WTC11 (cell line): ENCODE measurements around the gene SUDS3. TPM values are rescaled to one million over a fixed set of nuclear protein-coding genes. Genes with fewer than 3 reads are reported as not detected.

Experiments used
- ATAC-seq: fragments of 200-7000 bp; cut with Tn5 transposase; 2 replicates; pipeline ENCODE4 v1.10.0; 2021; ENCODE audit warnings: mild to moderate bottlenecking, moderate library complexity
- CTCF ChIA-PET: fragments of 300-600 bp; sonication (Branson Sonifier 250); formaldehyde crosslinking; loops from one replicate; lab custom pipeline; 2021; ENCODE audit warnings: antibody characterized with exemption; lab: Charles Lee
- POLR2A ChIA-PET: fragments of 350-600 bp; sonication (Branson Sonifier 250); formaldehyde crosslinking; loops from one replicate; lab custom pipeline; 2021; ENCODE audit warnings: antibody characterized with exemption; lab: Charles Lee
- DNase-seq: peaks from one replicate; pipeline ENCODE4 v3.0.0; 2021; ENCODE audit warnings: low spot score
- H3K27ac Mint-ChIP-seq: 2 replicates; pipeline ENCODE4 v1.8.0; 2021; ENCODE audit warnings: mixed read lengths
- H3K27me3 Mint-ChIP-seq: 2 replicates; pipeline ENCODE4 v1.8.0; 2021; ENCODE audit warnings: low read depth, mild to moderate bottlenecking, moderate library complexity, mixed read lengths
- H3K36me3 Mint-ChIP-seq: 2 replicates; pipeline ENCODE4 v1.8.0; 2021; ENCODE audit warnings: mixed read lengths
- H3K4me1 Mint-ChIP-seq: 2 replicates; pipeline ENCODE4 v1.8.0; 2022; ENCODE audit warnings: mixed read lengths
- H3K4me3 Mint-ChIP-seq: 2 replicates; pipeline ENCODE4 v1.8.0; 2021; ENCODE audit warnings: mild to moderate bottlenecking, moderate library complexity, mixed read lengths
- H3K9me3 Mint-ChIP-seq: 2 replicates; pipeline ENCODE4 v1.8.0; 2021; ENCODE audit warnings: mixed read lengths
- AR ChIP-seq: fragments of 250-450 bp; sonication (Bioruptor Pico); IDR thresholded peaks from 2 replicates; pipeline ENCODE4 v1.9.0; 2021; ENCODE audit warnings: mild to moderate bottlenecking
- E2F1 ChIP-seq: sonication (generic); formaldehyde crosslinking; IDR thresholded peaks from 2 replicates; pipeline ENCODE4 v1.8.0; 2022; ENCODE audit warnings: mild to moderate bottlenecking, missing genetic modification reagents
- E2F4 ChIP-seq: sonication (generic); formaldehyde crosslinking; IDR thresholded peaks from 2 replicates; pipeline ENCODE4 v1.8.1; 2022; ENCODE audit warnings: low read depth, mild to moderate bottlenecking, moderate library complexity, missing genetic modification reagents, borderline replicate concordance
- FOXK1 ChIP-seq: sonication (generic); formaldehyde crosslinking; IDR thresholded peaks from 2 replicates; pipeline ENCODE4 v1.8.0; 2022; ENCODE audit warnings: mild to moderate bottlenecking, moderate library complexity, missing genetic modification reagents
- GRHL2 ChIP-seq: fragments of 250-450 bp; sonication (Bioruptor Pico); IDR thresholded peaks from 2 replicates; pipeline ENCODE4 v1.8.0; 2022; ENCODE audit warnings: mild to moderate bottlenecking, moderate library complexity; ENCODE audit not compliant: insufficient replicate concordance, severe bottlenecking
- GTF2I ChIP-seq: fragments of 250-450 bp; sonication (Bioruptor Pico); conservative IDR thresholded peaks from 2 replicates; pipeline ENCODE4 v1.4.0; 2021; ENCODE audit warnings: mild to moderate bottlenecking
- HMGA2 ChIP-seq: fragments of 250-450 bp; sonication (Bioruptor Pico); IDR thresholded peaks from 2 replicates; pipeline ENCODE4 v1.4.0; 2021; ENCODE audit warnings: mild to moderate bottlenecking, moderate library complexity
- KAT7 ChIP-seq: sonication (generic); formaldehyde crosslinking; IDR thresholded peaks from 2 replicates; pipeline ENCODE4 v1.8.1; 2023; ENCODE audit warnings: missing genetic modification reagents, mild to moderate bottlenecking, borderline replicate concordance
- NR3C1 ChIP-seq: sonication (generic); formaldehyde crosslinking; conservative IDR thresholded peaks from 2 replicates; pipeline ENCODE4 v1.8.1; 2023; ENCODE audit warnings: low read depth, mild to moderate bottlenecking, missing genetic modification reagents
- PRRX2 ChIP-seq: fragments of 250-450 bp; sonication (Bioruptor Pico); IDR thresholded peaks from 2 replicates; pipeline ENCODE4 v1.8.0; 2021; ENCODE audit warnings: mild to moderate bottlenecking
- RELA ChIP-seq: sonication (generic); formaldehyde crosslinking; IDR thresholded peaks from 2 replicates; pipeline ENCODE4 v1.8.1; 2022; ENCODE audit warnings: missing genetic modification reagents, mild to moderate bottlenecking, borderline replicate concordance
- TP53 ChIP-seq: sonication (generic); formaldehyde crosslinking; IDR thresholded peaks from 2 replicates; pipeline ENCODE4 v1.8.1; 2023; ENCODE audit warnings: mild to moderate bottlenecking, missing genetic modification reagents
- ZNF219 ChIP-seq: sonication (generic); formaldehyde crosslinking; IDR thresholded peaks from 2 replicates; pipeline ENCODE4 v1.8.0; 2023; ENCODE audit warnings: missing genetic modification reagents, mild to moderate bottlenecking, borderline replicate concordance
- ZNF263 ChIP-seq: sonication (generic); formaldehyde crosslinking; IDR thresholded peaks from 2 replicates; pipeline ENCODE4 v1.8.1; 2022; ENCODE audit warnings: low read depth, mild to moderate bottlenecking, moderate library complexity, missing genetic modification reagents
- ZNF281 ChIP-seq: sonication (generic); formaldehyde crosslinking; IDR thresholded peaks from 2 replicates; pipeline ENCODE4 v1.8.0; 2023; ENCODE audit warnings: mild to moderate bottlenecking, missing genetic modification reagents
- ZNF317 ChIP-seq: sonication (generic); formaldehyde crosslinking; IDR thresholded peaks from 2 replicates; pipeline ENCODE4 v1.8.1; 2023; ENCODE audit warnings: low read depth, mild to moderate bottlenecking, moderate library complexity, missing genetic modification reagents, borderline replicate concordance
- ZNF396 ChIP-seq: fragments of 250-450 bp; sonication (Bioruptor Pico); IDR thresholded peaks from 2 replicates; pipeline ENCODE4 v1.8.0; 2021; ENCODE audit warnings: mild to moderate bottlenecking, moderate library complexity, borderline replicate concordance
- total RNA-seq: library from RNA; stranded (reverse); gene quantifications from 3 replicates; pipeline ENCODE4 v1.2.3, GENCODE V29; 2021

SUDS3 gene
- total RNA-seq, 1 experiment from 2014 or later = 63.9 TPM

DNA sequence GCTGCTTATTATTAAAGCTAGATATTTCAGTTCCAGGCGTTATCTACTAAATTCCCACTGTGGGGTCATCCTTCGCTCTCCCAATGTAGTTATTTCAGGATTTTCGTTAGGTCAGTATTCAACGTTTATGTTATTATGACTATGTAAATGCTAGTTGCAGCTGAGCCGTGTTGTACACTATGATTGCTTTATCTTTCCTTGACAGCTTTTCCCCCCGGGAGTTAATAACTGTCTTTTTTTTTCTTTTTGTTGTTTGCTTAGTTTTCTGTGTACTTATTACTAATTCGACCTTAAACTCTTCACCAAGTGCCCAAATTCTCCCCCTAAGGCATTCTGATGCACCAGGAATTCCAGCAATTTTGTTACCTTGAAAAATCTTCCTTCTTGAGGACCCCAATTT, 48.5 kb downstream of the SUDS3 start (continued):
- TF ChIP-seq AR (CRISPR knock-in tag) (no peak), ZNF317 (no peak), ZNF263 (CRISPR knock-in tag) (no peak)
- TF ChIP-seq, all 79 proteins: peak for 0

DNA sequence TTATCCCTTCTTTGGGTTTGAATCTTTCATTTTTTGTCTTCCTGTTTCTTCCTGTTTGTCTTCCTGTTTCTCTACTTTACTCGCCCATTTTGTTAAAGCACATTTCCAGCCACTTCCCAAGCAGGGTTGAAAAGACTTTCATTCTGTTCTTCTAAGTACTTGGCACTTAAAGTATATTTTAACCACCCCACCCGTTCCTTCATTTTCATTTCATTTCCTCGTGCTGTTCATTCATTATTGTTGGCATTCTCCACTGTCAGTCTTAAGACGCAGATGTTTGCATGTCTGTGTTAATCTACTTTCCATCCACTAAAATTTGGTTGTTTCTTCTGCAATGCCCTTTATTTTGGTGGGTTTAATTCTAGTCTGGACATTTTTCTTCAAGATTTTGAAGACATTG, 49.0 kb downstream of the SUDS3 start:
- ATAC-seq (no peak), DNase-seq (no peak)
- no peaks in the 10 kb centered on the region for H3K27me3 Mint-ChIP-seq
- H3K36me3 Mint-ChIP-seq = peaks cover 8% of the 10 kb centered on the region; the same call in 1 of the 2 replicates
- H3K27ac Mint-ChIP-seq = no peak overlapping the region; the same call in 1 of the 2 replicates
- TF ChIP-seq ZNF396 (CRISPR knock-in tag) = no peak
- TF ChIP-seq E2F1 (CRISPR knock-in tag) = no peak
- no peak for TF ChIP-seq TP53 (CRISPR knock-in tag)
- peaks cover 12% of the 10 kb centered on the region for H3K9me3 Mint-ChIP-seq
- ChIA-PET CTCF (interaction anchor here (1.7 kb wide), 1 partner anchor 11 kb away, joined by 5 read pairs; no protein-coding TSS in a partner anchor), POLR2A (no interaction called here)
- no peak overlapping the region for H3K4me3 Mint-ChIP-seq
- peaks cover 15% of the 10 kb centered on the region for H3K4me1 Mint-ChIP-seq

- Mint-ChIP-seq H3K4me1 (peaks cover 17% of the 10 kb centered on the region), H3K9me3 (peaks cover 12% of the 10 kb centered on the region), H3K36me3 (peaks cover 8% of the 10 kb centered on the region; the same call in 1 of the 2 replicates), H3K27me3 (no peaks in the 10 kb centered on the region), H3K27ac (no peak overlapping the region), H3K4me3 (no peak overlapping the region)
- no peak for ATAC-seq
- DNase-seq = no peak
- ChIA-PET POLR2A (no interaction called here), CTCF (no interaction called here)
- no peak for TF ChIP-seq ZNF317
- TF ChIP-seq GTF2I = no peak
- no peak for TF ChIP-seq KAT7 (CRISPR knock-in tag)
- no peak for TF ChIP-seq ZNF396 (CRISPR knock-in tag)
- no peak for TF ChIP-seq HMGA2
- TF ChIP-seq GRHL2 (CRISPR knock-in tag) = no peak
- no peak for TF ChIP-seq RELA (CRISPR knock-in tag)
- TF ChIP-seq ZNF219 (CRISPR knock-in tag) = no peak
- no peak for TF ChIP-seq FOXK1 (CRISPR knock-in tag)
- no peak for TF ChIP-seq E2F4 (CRISPR knock-in tag)
- no peak for TF ChIP-seq ZNF281 (CRISPR knock-in tag)
- TF ChIP-seq NR3C1 (CRISPR knock-in tag) = no peak
- no peak for TF ChIP-seq PRRX2 (CRISPR knock-in tag)
These were observed 51.5 kb downstream of the SUDS3 start for GRCh38 chr12:118427819-118428218.
